HCT116 (cell line): Measurements from ENCODE around the gene ITSN1. TPM values are rescaled to one million over a fixed set of nuclear protein-coding genes. Genes with fewer than 3 reads are reported as not detected.
"Not testable (repeated sequence)": the region's sequence is repeated elsewhere in the genome, so short reads cannot be mapped to it uniquely, and the experiment has no call there.

Experiments used
- ATAC-seq: fragments of 200-7000 bp; cut with Tn5 transposase; 2 replicates; pipeline ENCODE4 v1.9.1; 2020; ENCODE audit warnings: mild to moderate bottlenecking, moderate library complexity
- BruUV-seq: library from RNA; stranded (reverse); fragments of 400-500 nt; replicated peaks from 2 replicates; lab custom pipeline; 2021; lab: Mats Ljungman, UMichigan
- CTCF ChIA-PET: fragments of 300-600 bp; sonication (Branson Sonifier 250); formaldehyde crosslinking; loops from one replicate; lab custom pipeline; 2021; ENCODE audit warnings: antibody characterized with exemption; lab: Charles Lee
- POLR2A ChIA-PET: fragments of 300-600, 350-600 bp; sonication (Branson Sonifier 250); formaldehyde crosslinking; loops from one replicate; lab custom pipeline; 2021; ENCODE audit warnings: antibody characterized with exemption; lab: Charles Lee
- RAD21 ChIA-PET, 2 experiments: fragments of 300-600 bp; sonication (Branson Sonifier 250); formaldehyde crosslinking; loops; one replicate each; lab custom pipeline; 2023; ENCODE audit warnings: low total read pairs in 2 of 2; ENCODE audit not compliant: uncharacterized antibody in 2 of 2, unreplicated experiment in 2 of 2, low non-redundant PET in 1 of 2; lab: Charles Lee
- DNase-seq: peaks from one replicate; pipeline ENCODE4 v3.0.0-alpha.2; 2010; ENCODE audit warnings: low read depth, low spot score
- H2AFZ ChIP-seq: fragments of 200-600 bp; shearing (Covaris generic), sonication (generic); 2 replicates; pipeline ENCODE4 v1.6.1; 2017; ENCODE audit warnings: low read depth, mixed run types, mixed read lengths, antibody characterized with exemption, low read length; ENCODE audit not compliant: poor library complexity, severe bottlenecking
- H3K27ac ChIP-seq: 2 replicates; pipeline ENCODE4 v1.5.1; 2012; ENCODE audit warnings: low read depth, low read length
- H3K27me3 ChIP-seq: fragments of 200-600 bp; sonication (generic); 2 replicates; pipeline ENCODE4 v1.6.1; 2016; ENCODE audit warnings: mixed run types, low read length, mixed read lengths; ENCODE audit not compliant: insufficient read depth
- H3K36me3 ChIP-seq, 2 experiments: fragments of 200-500 bp in 1 of 2; fragments of 200-600 bp in 1 of 2; sonication (Bioruptor generic) in 1 of 2; sonication (generic) in 1 of 2; 2 replicates each; pipeline versions ENCODE4 v1.5.1 to v1.6.1; 2014 to 2016; ENCODE audit warnings: low read length in 2 of 2, inconsistent platforms in 1 of 2, mixed read lengths in 1 of 2, mixed run types in 1 of 2; ENCODE audit not compliant: insufficient read depth in 2 of 2, control insufficient read depth in 1 of 2
- H3K4me1 ChIP-seq, 2 experiments: fragments of 200-600 bp in 1 of 2; sonication (generic) in 1 of 2; 2 replicates each; pipeline versions ENCODE4 v1.5.1 to v1.6.1; 2012 to 2017; ENCODE audit warnings: low read length in 2 of 2, inconsistent platforms in 1 of 2, mild to moderate bottlenecking in 1 of 2, mixed read lengths in 1 of 2, mixed run types in 1 of 2, moderate library complexity in 1 of 2; ENCODE audit not compliant: insufficient read depth in 2 of 2, control insufficient read depth in 1 of 2
- H3K4me2 ChIP-seq: fragments of 200-600 bp; sonication (generic); 2 replicates; pipeline ENCODE4 v1.6.1; 2017; ENCODE audit warnings: mixed run types, low read length, mixed read lengths
- H3K4me3 ChIP-seq, 2 experiments: fragments of 200-600 bp in 1 of 2; sonication (generic) in 1 of 2; replicated peaks in 1 of 2; 2 replicates each; pipeline ENCODE4 v1.5.1; 2011 to 2016; ENCODE audit warnings: low read length in 2 of 2, control low read depth in 1 of 2, low read depth in 1 of 2, mild to moderate bottlenecking in 1 of 2, mixed read lengths in 1 of 2, mixed run types in 1 of 2
- H3K79me2 ChIP-seq: fragments of 200-600 bp; sonication (generic); 2 replicates; pipeline ENCODE4 v1.6.1; 2017; ENCODE audit warnings: mild to moderate bottlenecking, mixed run types, low read length, moderate library complexity, mixed read lengths; ENCODE audit not compliant: insufficient read depth
- H3K9ac ChIP-seq: fragments of 200-600 bp; sonication (generic); 2 replicates; pipeline ENCODE4 v1.6.1; 2016; ENCODE audit warnings: low read length, mixed read lengths
- H3K9me2 ChIP-seq: fragments of 200-600 bp; sonication (generic), shearing (Covaris generic); 2 replicates; pipeline ENCODE4 v1.6.1; 2017; ENCODE audit warnings: mixed run types, mild to moderate bottlenecking, moderate library complexity; ENCODE audit not compliant: insufficient read depth
- H3K9me3 ChIP-seq, 2 experiments: fragments of 200-500 bp in 1 of 2; fragments of 200-600 bp in 1 of 2; sonication (Bioruptor generic) in 1 of 2; sonication (generic) in 1 of 2; 2 replicates each; pipeline ENCODE4 v1.6.1; 2014 to 2017; ENCODE audit warnings: low read length in 2 of 2, mixed read lengths in 2 of 2, inconsistent platforms in 1 of 2, low read depth in 1 of 2, mild to moderate bottlenecking in 1 of 2, mixed run types in 1 of 2, moderate library complexity in 1 of 2; ENCODE audit not compliant: control insufficient read depth in 1 of 2, insufficient read depth in 1 of 2
- H4K20me1 ChIP-seq: fragments of 200-600 bp; sonication (generic), shearing (Covaris generic); 2 replicates; pipeline ENCODE4 v1.6.1; 2017; ENCODE audit warnings: mixed run types, mild to moderate bottlenecking, moderate library complexity; ENCODE audit not compliant: insufficient read depth
- YY1 ChIP-seq: IDR thresholded peaks from 2 replicates; pipeline ENCODE4 v1.6.1; 2011; ENCODE audit warnings: low read length, low read depth, moderate library complexity, mild to moderate bottlenecking; ENCODE audit not compliant: insufficient replicate concordance; ENCODE audit errors: extremely low read depth
- ZNF274 ChIP-seq: fragments of 200-500 bp; sonication (Bioruptor generic); IDR thresholded peaks from 2 replicates; pipeline ENCODE4 v1.6.1; 2014; ENCODE audit warnings: mild to moderate bottlenecking, low read depth, low read length, inconsistent platforms
- intact Hi-C: fragments of 100-400 bp; cut with micrococcal nuclease; formaldehyde crosslinking; loops from 2 replicates; pipeline ENCODE4 v1.10.0; 2022
- total RNA-seq: library from RNA; stranded (reverse); gene quantifications from one replicate; pipeline ENCODE4 v1.2.1, GENCODE V29; 2021; ENCODE audit not compliant: unreplicated experiment
- TF ChIP-seq, protein P1 (sequence below): IDR thresholded peaks from 2 replicates; pipeline ENCODE4 v1.6.1; 2012; ENCODE audit warnings: low read depth
- TF ChIP-seq, protein P2 (sequence below): IDR thresholded peaks from 2 replicates; pipeline ENCODE4 v1.6.1; 2011; ENCODE audit warnings: mild to moderate bottlenecking, low read length, moderate library complexity; ENCODE audit not compliant: insufficient replicate concordance; ENCODE audit errors: extremely low read depth

The ITSN1 gene
- total RNA-seq, 1 experiment from 2014 or later, result 25.8 TPM

DNA sequence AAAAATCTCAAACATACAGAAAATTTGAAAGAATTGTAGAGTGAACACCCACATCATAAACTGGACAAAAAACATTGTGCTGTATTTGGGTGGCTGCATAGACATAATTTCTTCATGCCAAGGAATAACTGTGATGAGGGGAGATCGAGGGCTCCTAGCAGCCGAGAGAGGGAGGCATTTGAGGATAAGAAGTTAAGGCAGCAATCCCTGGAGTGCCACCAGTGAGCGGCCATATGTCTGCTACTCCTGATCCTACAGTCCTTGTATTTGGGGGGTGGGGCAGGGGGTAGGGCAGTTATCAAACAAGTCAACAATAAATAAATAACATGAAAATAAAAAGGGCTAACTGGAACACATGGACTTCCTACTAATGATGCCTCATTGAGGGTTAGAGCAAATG is 218.8 kb downstream of the ITSN1 start:
- Histone ChIP-seq H3K9me3 (no peaks in the 10 kb centered on the region), H3K4me1 (no peaks in the 10 kb centered on the region), H2AFZ (no peak overlapping the region), H3K4me3 (no peak overlapping the region), H3K4me2 (no peak overlapping the region), H4K20me1 (no peaks in the 10 kb centered on the region), H3K9ac (no peak overlapping the region), H3K36me3 (no peaks in the 10 kb centered on the region), H3K27ac (no peak overlapping the region), H3K9me2 (no peaks in the 10 kb centered on the region), H3K27me3 (no peaks in the 10 kb centered on the region), H3K79me2 (no peaks in the 10 kb centered on the region)
- CTCF ChIA-PET, result no interaction called here
- POLR2A ChIA-PET, result no interaction called here
- RAD21 ChIA-PET, result no interaction called here
- TF ChIP-seq, protein P1, sequence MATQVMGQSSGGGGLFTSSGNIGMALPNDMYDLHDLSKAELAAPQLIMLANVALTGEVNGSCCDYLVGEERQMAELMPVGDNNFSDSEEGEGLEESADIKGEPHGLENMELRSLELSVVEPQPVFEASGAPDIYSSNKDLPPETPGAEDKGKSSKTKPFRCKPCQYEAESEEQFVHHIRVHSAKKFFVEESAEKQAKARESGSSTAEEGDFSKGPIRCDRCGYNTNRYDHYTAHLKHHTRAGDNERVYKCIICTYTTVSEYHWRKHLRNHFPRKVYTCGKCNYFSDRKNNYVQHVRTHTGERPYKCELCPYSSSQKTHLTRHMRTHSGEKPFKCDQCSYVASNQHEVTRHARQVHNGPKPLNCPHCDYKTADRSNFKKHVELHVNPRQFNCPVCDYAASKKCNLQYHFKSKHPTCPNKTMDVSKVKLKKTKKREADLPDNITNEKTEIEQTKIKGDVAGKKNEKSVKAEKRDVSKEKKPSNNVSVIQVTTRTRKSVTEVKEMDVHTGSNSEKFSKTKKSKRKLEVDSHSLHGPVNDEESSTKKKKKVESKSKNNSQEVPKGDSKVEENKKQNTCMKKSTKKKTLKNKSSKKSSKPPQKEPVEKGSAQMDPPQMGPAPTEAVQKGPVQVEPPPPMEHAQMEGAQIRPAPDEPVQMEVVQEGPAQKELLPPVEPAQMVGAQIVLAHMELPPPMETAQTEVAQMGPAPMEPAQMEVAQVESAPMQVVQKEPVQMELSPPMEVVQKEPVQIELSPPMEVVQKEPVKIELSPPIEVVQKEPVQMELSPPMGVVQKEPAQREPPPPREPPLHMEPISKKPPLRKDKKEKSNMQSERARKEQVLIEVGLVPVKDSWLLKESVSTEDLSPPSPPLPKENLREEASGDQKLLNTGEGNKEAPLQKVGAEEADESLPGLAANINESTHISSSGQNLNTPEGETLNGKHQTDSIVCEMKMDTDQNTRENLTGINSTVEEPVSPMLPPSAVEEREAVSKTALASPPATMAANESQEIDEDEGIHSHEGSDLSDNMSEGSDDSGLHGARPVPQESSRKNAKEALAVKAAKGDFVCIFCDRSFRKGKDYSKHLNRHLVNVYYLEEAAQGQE, result no peak
- TF ChIP-seq ZNF274 (no peak), YY1 (no peak)
- TF ChIP-seq, protein P2, sequence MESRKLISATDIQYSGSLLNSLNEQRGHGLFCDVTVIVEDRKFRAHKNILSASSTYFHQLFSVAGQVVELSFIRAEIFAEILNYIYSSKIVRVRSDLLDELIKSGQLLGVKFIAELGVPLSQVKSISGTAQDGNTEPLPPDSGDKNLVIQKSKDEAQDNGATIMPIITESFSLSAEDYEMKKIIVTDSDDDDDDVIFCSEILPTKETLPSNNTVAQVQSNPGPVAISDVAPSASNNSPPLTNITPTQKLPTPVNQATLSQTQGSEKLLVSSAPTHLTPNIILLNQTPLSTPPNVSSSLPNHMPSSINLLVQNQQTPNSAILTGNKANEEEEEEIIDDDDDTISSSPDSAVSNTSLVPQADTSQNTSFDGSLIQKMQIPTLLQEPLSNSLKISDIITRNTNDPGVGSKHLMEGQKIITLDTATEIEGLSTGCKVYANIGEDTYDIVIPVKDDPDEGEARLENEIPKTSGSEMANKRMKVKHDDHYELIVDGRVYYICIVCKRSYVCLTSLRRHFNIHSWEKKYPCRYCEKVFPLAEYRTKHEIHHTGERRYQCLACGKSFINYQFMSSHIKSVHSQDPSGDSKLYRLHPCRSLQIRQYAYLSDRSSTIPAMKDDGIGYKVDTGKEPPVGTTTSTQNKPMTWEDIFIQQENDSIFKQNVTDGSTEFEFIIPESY, result no peak
- intact Hi-C loops, result no loop called here
- no peak for DNase-seq
- BruUV-seq, result no TSS peak
- no peak for ATAC-seq

DNA sequence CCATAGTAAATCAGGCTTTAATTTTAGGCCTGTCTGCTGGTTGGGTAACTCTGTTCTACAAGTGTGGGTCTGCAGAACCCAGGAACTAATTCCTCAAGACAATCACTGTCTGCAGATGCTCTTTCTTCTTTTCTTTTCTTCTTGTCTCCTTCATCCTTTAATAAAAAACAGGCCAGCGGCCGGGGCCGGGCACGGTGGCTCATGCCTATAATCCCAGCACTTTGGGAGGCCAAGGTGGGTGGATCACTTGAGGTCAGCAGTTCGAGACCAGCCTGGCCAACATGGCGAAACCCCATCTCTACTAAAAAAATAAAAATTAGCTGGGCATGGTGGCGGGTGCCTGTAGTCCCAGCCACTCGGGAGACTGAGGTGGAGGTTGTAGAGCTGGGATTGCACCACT is 220.9 kb downstream of the ITSN1 start:
- BruUV-seq, H3K27me3 ChIP-seq, H3K9me3 ChIP-seq, H3K4me1 ChIP-seq, ATAC-seq, H3K36me3 ChIP-seq, H2AFZ ChIP-seq, H3K9ac ChIP-seq, H3K9me2 ChIP-seq, DNase-seq, H3K79me2 ChIP-seq, H3K4me2 ChIP-seq, H3K27ac ChIP-seq, POLR2A ChIA-PET, H4K20me1 ChIP-seq, RAD21 ChIA-PET, intact Hi-C loops, CTCF ChIA-PET, H3K4me3 ChIP-seq: not testable (repeated sequence)
